Nephron (organoid): ENCODE measurements around the gene SMAD3.
A peak's percentile ranks its signal among the peaks of the same experiment; 100 is the strongest.

ENCODE experiments used
- H3K27ac Mint-ChIP-seq, 3 experiments: 2 replicates each; pipeline ENCODE4 v1.8.0; 2020; ENCODE audit warnings: mixed read lengths in 3 of 3, mild to moderate bottlenecking in 2 of 3, moderate library complexity in 1 of 3
- H3K27me3 Mint-ChIP-seq: 2 replicates; pipeline ENCODE4 v1.8.0; 2021; ENCODE audit warnings: low read depth, mild to moderate bottlenecking, moderate library complexity, mixed read lengths
- H3K36me3 Mint-ChIP-seq: 2 replicates; pipeline ENCODE4 v1.8.0; 2020; ENCODE audit warnings: low read depth, mixed read lengths
- H3K4me1 Mint-ChIP-seq: 2 replicates; pipeline ENCODE4 v1.8.0; 2020; ENCODE audit warnings: mixed read lengths
- H3K4me3 Mint-ChIP-seq, 3 experiments: 2 replicates each; pipeline ENCODE4 v1.8.0; 2020; ENCODE audit warnings: mild to moderate bottlenecking in 3 of 3, mixed read lengths in 3 of 3, moderate library complexity in 2 of 3
- H3K9me3 Mint-ChIP-seq: 2 replicates; pipeline ENCODE4 v1.8.0; 2020; ENCODE audit warnings: mixed read lengths
- CTCF ChIP-seq, 3 experiments: fragments of 200-600 bp; sonication (generic); IDR thresholded peaks; one replicate each; pipeline ENCODE4 v1.5.0; 2021; ENCODE audit warnings: antibody characterized with exemption in 3 of 3; ENCODE audit not compliant: unreplicated experiment in 3 of 3

The SMAD3 gene

GRCh38 chr15:67158367-67158766 lies 93.0 kb downstream of the SMAD3 start:
- TF ChIP-seq CTCF (IDR thresholded peaks at IDR 0.05; ENCODE audit: unreplicated experiment in 3 of 3): no peak
- peaks cover 6% of the 10 kb centered on the region for H3K27me3 Mint-ChIP-seq
- H3K4me3 Mint-ChIP-seq: peak overlapping the region in 2 of 3 experiments; percentile 12 to 31
- peaks cover 8% of the 10 kb centered on the region for H3K36me3 Mint-ChIP-seq
- H3K4me1 Mint-ChIP-seq: peaks cover 49% of the 10 kb centered on the region
- peak overlapping the region; percentile 79 to 89 (median 82) for H3K27ac Mint-ChIP-seq
- H3K9me3 Mint-ChIP-seq: no peaks in the 10 kb centered on the region

- TF ChIP-seq CTCF (IDR thresholded peaks at IDR 0.05; ENCODE audit: unreplicated experiment in 3 of 3): no peak
Observed at GRCh38 chr15:67161412-67161811, 96.0 kb downstream of the SMAD3 start.

GRCh38 chr15:67161881-67162280 lies 96.5 kb downstream of the SMAD3 start:
- Mint-ChIP-seq H3K4me3 (no peak overlapping the region), H3K27ac (peak overlapping the region; percentile 21 to 62 (median 30)), H3K27me3 (peaks cover 7% of the 10 kb centered on the region)

More at GRCh38 chr15:67161412-67161811, 96.0 kb downstream of the SMAD3 start:
- Mint-ChIP-seq H3K4me3 (no peak overlapping the region), H3K4me1 (peaks cover 58% of the 10 kb centered on the region), H3K27ac (peak overlapping the region in 2 of 3 experiments; percentile 21 to 62), H3K27me3 (peaks cover 7% of the 10 kb centered on the region), H3K36me3 (peaks cover 18% of the 10 kb centered on the region), H3K9me3 (no peaks in the 10 kb centered on the region)

GRCh38 chr15:67163180-67163579 lies 97.8 kb downstream of the SMAD3 start:
- Mint-ChIP-seq H3K4me3 (no peak overlapping the region), H3K36me3 (peaks cover 32% of the 10 kb centered on the region), H3K9me3 (no peaks in the 10 kb centered on the region), H3K27me3 (peaks cover 7% of the 10 kb centered on the region), H3K4me1 (peaks cover 66% of the 10 kb centered on the region), H3K27ac (peak overlapping the region in 2 of 3 experiments; percentile 54 to 65)
- TF ChIP-seq CTCF (IDR thresholded peaks at IDR 0.05; ENCODE audit: unreplicated experiment in 3 of 3): no peak

More at GRCh38 chr15:67161881-67162280, 96.5 kb downstream of the SMAD3 start:
- Mint-ChIP-seq H3K9me3 (no peaks in the 10 kb centered on the region), H3K36me3 (peaks cover 21% of the 10 kb centered on the region), H3K4me1 (peaks cover 63% of the 10 kb centered on the region)
- no peak for TF ChIP-seq CTCF (IDR thresholded peaks at IDR 0.05; ENCODE audit: unreplicated experiment in 3 of 3)

- H3K4me1 Mint-ChIP-seq: peaks cover 70% of the 10 kb centered on the region
- H3K36me3 Mint-ChIP-seq: peaks cover 39% of the 10 kb centered on the region
- H3K9me3 Mint-ChIP-seq: no peaks in the 10 kb centered on the region
- peaks cover 7% of the 10 kb centered on the region for H3K27me3 Mint-ChIP-seq
- no peak for TF ChIP-seq CTCF (IDR thresholded peaks at IDR 0.05; ENCODE audit: unreplicated experiment in 3 of 3)
- peak overlapping the region; percentile 71 to 94 (median 83) for H3K27ac Mint-ChIP-seq
- H3K4me3 Mint-ChIP-seq: no peak overlapping the region
Observed at GRCh38 chr15:67164401-67164791, 99.0 kb downstream of the SMAD3 start.

GRCh38 chr15:67164811-67165253 lies 99.4 kb downstream of the SMAD3 start:
- Mint-ChIP-seq H3K4me3 (no peak overlapping the region), H3K36me3 (peaks cover 43% of the 10 kb centered on the region), H3K27me3 (peaks cover 7% of the 10 kb centered on the region), H3K4me1 (peaks cover 70% of the 10 kb centered on the region), H3K9me3 (no peaks in the 10 kb centered on the region), H3K27ac (peak overlapping the region; percentile 71 to 94 (median 83))
- TF ChIP-seq CTCF (IDR thresholded peaks at IDR 0.05; ENCODE audit: unreplicated experiment in 3 of 3): peak in 2 of 3 experiments; percentile 17
